Calu3 (cell line): ENCODE results near the gene LCE1C. TPM values are rescaled to one million over a fixed set of nuclear protein-coding genes. Genes with fewer than 3 reads are reported as not detected.

Experiments used
- BruUV-seq: library from RNA; stranded (reverse); fragments of 400-500 nt; replicated peaks from 2 replicates; lab custom pipeline; 2021; lab: Mats Ljungman, UMichigan
- CTCF ChIA-PET: fragments of 300-600 bp; sonication (Branson Sonifier 250); formaldehyde crosslinking; loops from one replicate; lab custom pipeline; 2022; ENCODE audit warnings: antibody characterized with exemption; lab: Charles Lee
- DNase-seq: peaks from one replicate; pipeline ENCODE4 v3.0.0; 2022
- H3K27ac Mint-ChIP-seq: one replicate; pipeline ENCODE4 v1.8.0; 2022; ENCODE audit warnings: mixed read lengths; ENCODE audit not compliant: unreplicated experiment
- H3K27me3 Mint-ChIP-seq: one replicate; pipeline ENCODE4 v1.8.0; 2022; ENCODE audit warnings: mixed read lengths; ENCODE audit not compliant: unreplicated experiment
- H3K36me3 Mint-ChIP-seq: one replicate; pipeline ENCODE4 v1.8.0; 2022; ENCODE audit warnings: mild to moderate bottlenecking, moderate library complexity, mixed read lengths; ENCODE audit not compliant: insufficient read depth, unreplicated experiment
- H3K4me1 Mint-ChIP-seq: one replicate; pipeline ENCODE4 v1.8.0; 2022; ENCODE audit warnings: mild to moderate bottlenecking, low read depth, mixed read lengths; ENCODE audit not compliant: unreplicated experiment
- H3K4me3 Mint-ChIP-seq: one replicate; pipeline ENCODE4 v1.8.0; 2022; ENCODE audit warnings: mild to moderate bottlenecking, low read depth, moderate library complexity, mixed read lengths; ENCODE audit not compliant: unreplicated experiment
- H3K9me3 Mint-ChIP-seq: one replicate; pipeline ENCODE4 v1.8.0; 2022; ENCODE audit warnings: low read depth, mixed read lengths; ENCODE audit not compliant: unreplicated experiment
- CTCF ChIP-seq: fragments of 200-600 bp; IDR thresholded peaks from one replicate; pipeline ENCODE4 v1.8.0; 2022; ENCODE audit warnings: antibody characterized with exemption; ENCODE audit not compliant: unreplicated experiment
- intact Hi-C: fragments of 100-400 bp; cut with micrococcal nuclease; formaldehyde crosslinking; loops from one replicate; pipeline ENCODE4 v1.10.0; 2022; ENCODE audit not compliant: unreplicated experiment
- total RNA-seq: library from RNA; stranded (reverse); gene quantifications from 2 replicates; pipeline ENCODE4 v1.2.3, GENCODE V29; 2022

LCE1C gene
- total RNA-seq, 1 experiment from 2014 or later = not detected

GRCh38 chr1:152795686-152796085 is 10.8 kb downstream of the LCE1C start:
- Mint-ChIP-seq H3K4me1 (peaks cover 7% of the 10 kb centered on the region), H3K27ac (no peak overlapping the region), H3K36me3 (no peaks in the 10 kb centered on the region), H3K27me3 (peaks cover 55% of the 10 kb centered on the region), H3K4me3 (no peak overlapping the region), H3K9me3 (no peaks in the 10 kb centered on the region)
- no TSS peak for BruUV-seq
- no peak for TF ChIP-seq CTCF
- intact Hi-C loops = no loop called here
- CTCF ChIA-PET = no interaction called here
- no peak for DNase-seq

GRCh38 chr1:152786077-152786476 is 20.4 kb downstream of the LCE1C start, which contains the start of gene LCE1E:
Gene LCE1E (plus strand): TSS chr1:152786257. CDS start chr1:152787300, 1,043 bp downstream.
- BruUV-seq = no TSS peak

GRCh38 chr1:152783095-152783494 is 23.4 kb downstream of the LCE1C start:
- Mint-ChIP-seq H3K27ac (no peak overlapping the region), H3K27me3 (peaks cover 3% of the 10 kb centered on the region), H3K9me3 (no peaks in the 10 kb centered on the region), H3K4me3 (no peak overlapping the region), H3K36me3 (no peaks in the 10 kb centered on the region), H3K4me1 (peaks cover 23% of the 10 kb centered on the region)
- DNase-seq = no peak
- CTCF ChIA-PET = interaction anchor here (0.5 kb wide), 1 partner anchor 342 kb away, joined by 3 read pairs; no protein-coding TSS in a partner anchor
- no peak for TF ChIP-seq CTCF
- intact Hi-C loops = no loop called here
- no TSS peak for BruUV-seq

More at GRCh38 chr1:152786077-152786476, 20.4 kb downstream of the LCE1C start, which contains the start of gene LCE1E:
- CTCF ChIA-PET = no interaction called here
- no peak for TF ChIP-seq CTCF
- Mint-ChIP-seq H3K9me3 (no peaks in the 10 kb centered on the region), H3K4me3 (no peak within 1 kb of the TSS), H3K36me3 (no peaks in the 10 kb centered on the region), H3K27ac (no peak within 1 kb of the TSS), H3K27me3 (no peaks in the 10 kb centered on the region), H3K4me1 (peaks cover 43% of the 10 kb centered on the region)
- no peak for DNase-seq
- intact Hi-C loops = no loop called here

- no peaks in the 10 kb centered on the region for H3K36me3 Mint-ChIP-seq
- no peak overlapping the region for H3K27ac Mint-ChIP-seq
- no peaks in the 10 kb centered on the region for H3K9me3 Mint-ChIP-seq
- CTCF ChIA-PET = interaction anchor here (0.8 to 1.6 kb wide), 2 partner anchors 12 to 26 kb away, joined by 3 to 4 read pairs; no protein-coding TSS in a partner anchor
- TF ChIP-seq CTCF = no peak
- intact Hi-C loops = no loop called here
- H3K27me3 Mint-ChIP-seq = peaks cover 39% of the 10 kb centered on the region
- H3K4me1 Mint-ChIP-seq = peaks cover under 1% of the 10 kb centered on the region
- H3K4me3 Mint-ChIP-seq = no peak overlapping the region
- DNase-seq = peak; percentile 26
- BruUV-seq = no TSS peak
These were observed 28.8 kb downstream of the LCE1C start for GRCh38 chr1:152777510-152778137.
